NCI-H748 (cell line): Measurements from ENCODE around the gene SGCD.

Experiments used
- DNase-seq: peaks from one replicate; lab custom pipeline; 2025; ENCODE audit not compliant: unreplicated experiment; lab: John Stamatoyannopoulos, UW

The SGCD gene

GRCh38 chr5:156400231-156400986 is 73.4 kb downstream of the SGCD start:
- DNase-seq, result no peak

DNA sequence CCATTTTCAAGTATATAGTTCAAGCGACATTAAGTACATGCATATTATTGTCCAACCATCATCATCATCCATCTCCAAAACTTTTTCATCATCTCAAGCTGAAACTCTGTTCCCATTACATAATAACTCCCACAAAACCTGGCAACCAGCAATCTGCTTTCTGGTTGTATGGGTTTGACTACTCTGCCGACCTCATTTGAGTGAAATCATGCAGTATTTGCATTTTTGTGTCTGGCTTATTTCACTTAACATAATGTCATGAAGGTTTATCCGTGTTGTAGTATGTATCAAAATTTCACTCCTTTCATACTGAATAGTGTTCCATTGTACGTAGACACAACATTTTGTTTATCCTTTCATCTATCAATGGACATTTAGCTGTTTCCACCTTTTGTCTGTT is 74.8 kb downstream of the SGCD start:
- DNase-seq, result no peak

DNA sequence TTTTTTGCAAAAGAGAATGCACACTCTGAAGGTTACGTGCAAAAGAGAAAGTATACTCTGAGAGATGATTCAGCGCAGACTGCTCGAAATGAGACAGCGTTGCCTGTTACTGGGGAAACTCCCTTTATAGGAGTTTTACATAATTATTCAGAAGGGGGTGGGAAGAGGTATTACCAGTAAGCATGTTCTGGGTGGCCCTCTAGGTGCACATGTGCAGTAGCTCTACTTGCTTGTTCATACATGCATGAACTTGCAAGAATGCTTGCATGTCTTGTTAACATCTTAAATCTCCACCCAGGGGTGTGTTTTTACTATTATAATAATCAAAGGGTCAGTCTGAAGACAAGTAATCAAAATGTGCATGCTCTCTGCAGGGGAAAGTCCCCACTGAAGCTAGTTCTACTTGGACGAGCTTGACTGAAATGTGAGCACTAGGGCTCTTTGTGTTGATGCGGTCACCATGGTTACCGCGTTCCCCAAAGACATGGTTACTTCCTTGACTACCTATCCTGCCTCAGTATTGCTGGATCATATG is 75.5 kb downstream of the SGCD start:
- peak; percentile 88 for DNase-seq

DNA sequence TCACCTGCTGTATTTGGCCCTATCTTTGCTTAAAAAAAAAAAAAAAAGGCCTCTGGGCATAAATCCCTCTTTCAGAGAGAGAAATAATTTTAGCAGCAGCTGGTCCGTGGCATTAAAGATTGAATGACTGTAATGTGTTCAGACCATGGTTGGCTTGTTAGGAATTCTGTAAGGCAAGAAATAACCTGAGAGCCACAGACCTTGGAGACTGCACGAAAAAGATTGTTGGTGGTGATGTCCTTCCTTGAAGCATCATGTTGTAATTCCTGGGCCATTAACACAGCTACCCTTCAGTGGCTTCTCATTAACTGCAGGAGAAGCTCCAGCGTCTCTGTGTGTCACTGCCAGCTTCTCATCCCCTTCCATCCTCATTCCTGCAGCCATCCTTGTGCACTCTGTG is 79.0 kb downstream of the SGCD start:
- DNase-seq, result no peak

DNA sequence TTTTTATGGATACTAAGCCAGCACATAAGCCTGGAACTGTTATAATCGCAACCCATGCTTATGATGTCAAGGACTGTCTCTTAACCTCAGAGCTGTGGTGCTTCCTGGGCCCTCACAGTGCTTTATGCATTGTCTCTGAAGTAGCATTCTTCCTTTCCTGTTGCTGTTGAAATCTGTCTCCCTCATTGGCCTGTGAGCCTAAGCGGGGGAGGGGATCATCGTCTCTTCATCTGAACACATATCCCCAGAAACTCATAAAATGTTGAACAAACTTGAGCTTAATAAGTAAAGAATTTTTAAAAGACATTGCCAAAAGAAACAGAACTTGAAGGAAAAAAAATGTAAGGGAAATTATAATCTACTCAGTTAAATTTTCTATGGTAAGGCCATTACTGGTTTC is 80.3 kb downstream of the SGCD start:
- no peak for DNase-seq

DNA sequence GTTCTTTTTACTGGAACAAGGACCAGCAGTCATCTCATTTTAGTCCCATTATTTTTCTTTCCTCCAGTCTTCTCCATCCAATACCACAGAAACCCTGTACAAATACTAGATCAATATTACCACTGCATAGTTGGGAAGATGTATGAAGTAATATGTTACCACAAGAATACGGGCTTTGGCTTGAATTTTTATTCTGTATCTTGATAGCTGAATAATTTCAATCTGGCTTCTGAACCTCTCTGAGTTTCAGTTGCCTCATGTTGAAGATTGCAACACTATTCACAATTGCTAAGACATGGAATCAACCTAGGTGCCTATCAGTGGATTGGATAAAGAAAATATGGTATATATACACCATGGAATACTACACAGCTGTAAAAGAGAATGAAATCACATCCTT is 82.9 kb downstream of the SGCD start:
- no peak for DNase-seq

GRCh38 chr5:156411185-156411613 is 84.2 kb downstream of the SGCD start:
- no peak for DNase-seq

DNA sequence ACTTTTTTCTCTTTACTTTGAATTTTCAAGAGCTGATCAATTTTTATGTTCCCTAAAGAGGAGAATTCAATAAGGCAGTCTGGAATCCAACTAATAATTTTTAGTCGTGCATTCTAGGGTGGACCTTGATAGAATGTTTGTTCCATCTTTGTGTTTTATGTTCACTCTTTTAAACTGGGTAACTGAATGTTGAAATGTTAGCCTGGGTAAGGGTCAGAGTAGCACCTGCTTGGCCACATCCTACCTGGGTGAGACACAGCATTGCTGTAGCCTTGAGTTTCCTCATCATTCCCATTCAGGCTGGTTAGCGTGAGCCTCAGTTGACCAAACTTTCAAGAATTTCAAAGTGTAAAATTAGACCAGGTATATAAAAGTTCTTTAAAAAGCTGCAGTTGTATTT is 85.0 kb downstream of the SGCD start:
- DNase-seq, result no peak

DNA sequence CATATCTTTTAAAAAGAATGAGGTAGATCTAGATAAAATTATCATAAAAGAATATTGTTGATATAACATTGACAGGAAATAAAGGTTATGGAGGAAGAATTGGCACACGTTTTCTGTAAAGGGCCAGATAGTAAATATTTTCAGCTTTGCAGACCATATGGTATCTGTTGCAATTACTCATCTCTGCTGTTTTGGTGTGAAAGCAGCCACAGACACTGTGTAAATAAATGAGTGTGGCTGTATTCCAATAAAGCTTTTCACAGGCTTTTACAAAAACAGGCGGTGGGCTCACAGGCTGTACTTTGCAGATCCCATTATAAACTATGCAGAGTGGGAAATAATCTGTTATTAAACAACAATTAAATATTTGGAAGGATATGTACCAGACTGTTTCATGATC is 87.4 kb downstream of the SGCD start:
- DNase-seq, result peak; percentile 11

DNA sequence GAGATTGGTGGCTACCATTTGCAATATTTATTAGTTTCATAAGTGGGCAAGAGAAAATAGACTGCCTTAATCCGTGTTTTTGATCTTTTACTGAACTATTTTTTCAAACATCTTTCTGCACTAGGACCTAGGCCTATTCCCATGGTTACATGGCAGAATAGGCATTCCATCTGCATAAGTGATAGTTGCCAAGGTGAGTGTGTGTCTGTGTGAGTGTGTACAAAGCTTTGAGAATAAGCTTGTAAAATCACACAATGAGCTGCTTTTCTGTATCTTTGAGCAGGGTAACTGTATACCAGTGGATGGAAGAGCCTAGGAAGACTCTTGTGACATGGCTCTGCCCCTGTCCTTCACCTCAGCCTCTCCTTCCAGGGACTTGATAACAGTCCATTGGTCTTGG is 92.7 kb downstream of the SGCD start:
- DNase-seq, result peak; percentile 8

GRCh38 chr5:156420665-156421064 is 93.7 kb downstream of the SGCD start:
- DNase-seq, result no peak

GRCh38 chr5:156421798-156422197 is 94.8 kb downstream of the SGCD start:
- DNase-seq, result no peak

DNA sequence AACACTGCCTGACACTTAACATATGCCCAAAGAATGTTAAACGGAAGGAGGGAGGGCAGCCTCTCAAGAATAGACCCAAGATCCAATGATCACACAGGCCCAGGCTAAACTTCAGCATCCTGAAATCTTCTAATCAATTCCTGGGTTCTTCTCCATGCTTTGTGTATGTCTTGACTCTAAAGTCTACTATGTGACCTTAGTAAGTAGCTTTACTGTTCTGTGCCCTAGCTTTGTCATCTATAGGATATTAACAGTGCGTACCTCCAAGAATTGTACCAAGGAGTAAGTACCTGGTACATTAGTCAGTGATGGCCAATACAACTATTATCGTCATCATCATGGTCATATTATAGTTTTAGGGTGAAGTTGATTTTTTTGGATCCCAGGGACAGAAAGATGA is 96.6 kb downstream of the SGCD start:
- DNase-seq, result no peak

DNA sequence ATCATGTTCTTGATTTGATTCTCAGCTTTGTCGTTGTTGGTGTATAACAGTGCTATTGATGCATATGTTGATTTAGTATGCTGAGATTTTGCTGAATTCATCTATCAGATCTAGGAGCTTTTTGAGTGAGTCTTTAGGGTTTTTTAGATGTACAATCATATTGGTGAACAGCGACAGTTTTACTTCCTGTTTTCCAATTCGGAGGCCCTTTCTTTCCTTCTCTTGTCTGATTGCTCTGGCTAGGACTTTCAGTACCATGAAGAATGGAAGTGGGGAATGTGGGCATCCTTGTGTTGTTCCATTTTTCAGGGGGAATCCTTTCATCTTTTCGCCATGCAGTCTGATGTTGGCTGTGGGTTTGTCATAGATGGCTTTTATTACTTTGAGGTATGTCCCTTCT is 100.4 kb downstream of the SGCD start:
- no peak for DNase-seq

- no peak for DNase-seq
Observed at GRCh38 chr5:156431956-156432829, 105.2 kb downstream of the SGCD start.

DNA sequence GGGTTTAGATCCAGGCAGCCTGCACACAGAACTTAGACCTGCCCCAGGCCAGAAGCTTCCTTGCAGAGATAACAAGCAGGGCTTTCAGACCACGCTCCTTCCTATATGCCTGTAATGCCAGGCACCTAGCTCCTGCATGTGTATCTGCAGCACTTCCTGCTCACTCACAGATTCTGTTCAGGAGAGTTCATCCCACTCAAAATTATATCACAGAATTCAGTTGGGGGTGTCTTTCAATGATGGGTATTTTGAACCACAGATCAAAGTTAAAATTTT is 105.8 kb downstream of the SGCD start:
- DNase-seq, result no peak

DNA sequence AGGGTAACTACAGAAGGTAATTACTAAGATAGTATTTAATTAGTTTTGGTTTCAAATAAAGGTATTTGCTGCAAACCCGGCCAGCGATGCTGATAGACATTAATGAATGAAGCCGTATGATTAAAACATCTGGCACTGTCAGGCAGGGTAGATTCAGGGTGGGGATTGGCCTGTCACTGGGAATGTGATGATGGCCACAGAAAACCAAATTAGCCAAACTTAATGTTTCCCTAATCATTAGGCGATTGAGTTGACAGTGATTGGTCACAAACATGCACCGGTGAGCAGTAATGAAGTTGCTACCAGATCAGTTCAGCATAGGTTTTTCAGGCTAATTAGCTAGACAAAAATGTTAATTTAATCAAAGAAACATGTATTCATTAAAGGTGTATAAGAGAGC is 107.5 kb downstream of the SGCD start:
- DNase-seq, result no peak

GRCh38 chr5:156435101-156435500 is 108.1 kb downstream of the SGCD start:
- no peak for DNase-seq

DNA sequence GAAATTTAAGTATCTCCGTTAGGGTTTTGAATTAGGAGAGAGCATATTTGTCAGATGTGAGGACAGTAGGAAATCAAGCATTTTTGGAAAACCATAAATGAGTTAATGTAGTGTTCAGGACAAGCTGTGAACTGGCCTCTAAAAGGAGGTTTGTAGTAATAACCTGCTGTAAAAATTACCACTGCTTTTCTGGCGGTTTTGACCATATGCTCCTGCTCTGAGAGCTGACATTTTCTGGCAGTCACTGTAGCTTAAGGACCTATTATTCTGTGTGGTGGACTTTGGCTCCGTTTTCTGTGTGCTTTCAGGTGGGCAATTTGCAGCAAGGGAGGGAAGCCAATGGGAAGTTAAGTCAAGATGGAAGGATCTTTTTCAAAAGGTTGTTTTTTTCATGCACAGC is 111.1 kb downstream of the SGCD start:
- no peak for DNase-seq

GRCh38 chr5:156444753-156445291 is 117.9 kb downstream of the SGCD start:
- peak; percentile 44 for DNase-seq

- no peak for DNase-seq
Observed at GRCh38 chr5:156446526-156446925, 119.6 kb downstream of the SGCD start.

DNA sequence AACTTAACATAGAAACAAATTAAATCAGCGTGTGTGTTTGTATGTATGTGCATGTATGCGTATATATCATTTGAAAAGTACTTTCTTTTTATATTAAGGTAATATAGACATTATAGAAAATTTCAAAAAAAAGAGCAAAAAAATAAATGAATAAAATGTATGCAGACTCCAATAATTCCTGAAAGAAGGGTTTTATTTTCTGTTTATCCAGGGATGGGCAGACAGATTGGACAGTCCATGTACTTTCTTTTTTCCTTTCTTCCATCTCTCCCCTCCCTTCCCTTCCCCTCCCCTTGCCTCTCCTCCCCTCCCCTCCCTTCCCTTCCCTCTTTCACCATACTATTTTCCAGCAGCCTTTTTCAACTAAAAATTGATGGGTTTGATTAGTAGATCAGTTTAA is 123.8 kb downstream of the SGCD start:
- no peak for DNase-seq
